ENCODE measurements around the gene SGK2.

SGK2 gene

GRCh38 chr20:43534016-43534415, 24.8 kb upstream of the SGK2 start:
- Histone ChIP-seq H3K4me3 (replicated peaks; ENCODE audit: insufficient read depth, low read length) (no peak overlapping the region), H3K27ac (replicated peaks) (no peak overlapping the region), H3K27me3 (ENCODE audit: insufficient read depth, poor library complexity, severe bottlenecking) (no peaks in the 10 kb centered on the region)
- no peak for TF ChIP-seq POLR2AphosphoS5 (IDR thresholded peaks at IDR 0.05; ENCODE audit: low read depth)
- no peak for TF ChIP-seq SPI1 (IDR thresholded peaks at IDR 0.05; ENCODE audit: borderline replicate concordance, low read depth)
- no peak for TF ChIP-seq CTCF (IDR thresholded peaks at IDR 0.05; ENCODE audit: insufficient read depth, low read length)
- no peak for TF ChIP-seq REST (IDR thresholded peaks at IDR 0.05; ENCODE audit: insufficient replicate concordance, low read depth)
- no peak for TF ChIP-seq GABPA (IDR thresholded peaks at IDR 0.05; ENCODE audit: low read depth)
- DNase-seq (ENCODE audit: low read depth in 1 of 2, low spot score in 1 of 2) = no peak

- Histone ChIP-seq H3K27ac (replicated peaks) (no peak overlapping the region), H3K4me3 (replicated peaks; ENCODE audit: insufficient read depth, low read length) (no peak overlapping the region), H3K27me3 (ENCODE audit: insufficient read depth, poor library complexity, severe bottlenecking) (no peaks in the 10 kb centered on the region)
- no peak for DNase-seq (ENCODE audit: low read depth in 1 of 2, low spot score in 1 of 2)
- TF ChIP-seq POLR2AphosphoS5 (IDR thresholded peaks at IDR 0.05; ENCODE audit: low read depth) (no peak), SPI1 (IDR thresholded peaks at IDR 0.05; ENCODE audit: borderline replicate concordance, low read depth) (no peak), REST (IDR thresholded peaks at IDR 0.05; ENCODE audit: insufficient replicate concordance, low read depth) (no peak), GABPA (IDR thresholded peaks at IDR 0.05; ENCODE audit: low read depth) (no peak), CTCF (IDR thresholded peaks at IDR 0.05; ENCODE audit: insufficient read depth, low read length) (no peak)
Observed at GRCh38 chr20:43534791-43535350, 24.0 kb upstream of the SGK2 start.

DNA sequence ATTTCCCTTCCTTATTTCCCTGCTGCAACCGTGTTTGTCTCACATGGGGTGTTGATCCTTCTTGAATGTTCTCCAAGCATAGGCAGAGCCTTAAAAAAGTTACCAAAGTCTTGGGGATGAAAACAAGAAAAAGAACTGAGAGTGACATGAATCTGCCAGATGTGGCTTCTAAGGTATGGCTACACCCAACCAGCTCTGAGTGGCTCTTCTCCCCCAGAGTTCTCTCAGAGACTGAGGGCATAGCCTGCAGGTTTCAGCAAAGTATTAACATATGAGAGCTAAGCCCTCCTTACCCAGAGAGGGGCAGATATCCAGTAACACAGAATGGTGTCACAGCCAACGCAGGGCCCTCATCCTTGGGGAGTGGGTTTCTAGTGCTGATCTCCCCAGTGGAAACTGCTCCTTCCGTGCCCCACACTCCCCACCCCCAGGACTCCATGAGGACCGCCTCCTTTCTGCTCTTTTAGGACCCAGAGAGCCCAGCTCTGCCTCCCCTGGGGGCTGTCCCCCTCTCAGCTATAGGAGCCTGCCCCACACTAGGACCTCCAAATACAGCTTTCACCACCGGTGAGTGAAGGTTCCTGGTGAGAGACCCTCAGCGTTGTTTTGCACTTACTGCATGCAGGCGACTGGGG, 23.3 kb upstream of the SGK2 start:
- Histone ChIP-seq H3K27me3 (ENCODE audit: insufficient read depth, poor library complexity, severe bottlenecking) (no peaks in the 10 kb centered on the region), H3K27ac (replicated peaks) (no peak overlapping the region), H3K4me3 (replicated peaks; ENCODE audit: insufficient read depth, low read length) (no peak overlapping the region)
- DNase-seq (ENCODE audit: low read depth in 1 of 2, low spot score in 1 of 2) = no peak
- TF ChIP-seq SPI1 (IDR thresholded peaks at IDR 0.05; ENCODE audit: borderline replicate concordance, low read depth) (no peak), POLR2AphosphoS5 (IDR thresholded peaks at IDR 0.05; ENCODE audit: low read depth) (no peak), CTCF (IDR thresholded peaks at IDR 0.05; ENCODE audit: insufficient read depth, low read length) (no peak), REST (IDR thresholded peaks at IDR 0.05; ENCODE audit: insufficient replicate concordance, low read depth) (no peak), GABPA (IDR thresholded peaks at IDR 0.05; ENCODE audit: low read depth) (no peak)
